CD1c-positive myeloid dendritic cell (primary cell): ENCODE measurements around the gene EBF4.

Experiments used
- DNase-seq: peaks from one replicate; pipeline ENCODE4 v3.0.0-alpha.2; 2016; ENCODE audit errors: extremely low spot score

Gene EBF4

DNA sequence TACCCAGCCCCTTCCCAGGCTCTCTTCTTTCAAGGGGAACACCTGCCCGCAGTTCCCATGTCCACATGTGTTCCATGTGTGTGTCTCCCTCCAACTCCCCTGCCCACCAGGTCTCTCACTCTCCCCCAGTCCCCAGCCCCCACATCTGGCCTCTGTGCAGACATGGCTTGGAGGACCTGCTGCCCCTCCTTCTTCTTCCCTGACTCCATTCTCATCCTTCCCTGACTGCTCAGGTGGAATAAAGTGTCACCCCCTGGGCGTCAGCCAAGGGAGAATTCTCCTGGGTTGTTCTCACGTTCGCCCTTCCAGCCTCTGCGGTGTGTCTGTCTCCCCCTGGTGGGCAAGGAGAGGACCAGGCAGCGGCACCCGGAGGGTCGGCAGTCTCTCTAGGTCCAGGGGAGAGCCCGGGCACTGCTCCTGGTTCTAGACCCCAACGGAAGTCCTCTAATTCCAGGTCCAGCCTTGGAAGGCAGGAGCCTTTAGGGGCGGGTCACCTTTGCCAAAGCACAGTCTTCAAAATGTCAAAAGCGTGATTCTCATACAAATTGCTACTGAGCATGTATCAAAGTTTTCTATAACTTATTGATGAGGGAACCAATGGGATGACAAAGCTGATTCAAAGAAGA is 50.5 kb downstream of the EBF4 start:
- DNase-seq, result peak; percentile 73

DNA sequence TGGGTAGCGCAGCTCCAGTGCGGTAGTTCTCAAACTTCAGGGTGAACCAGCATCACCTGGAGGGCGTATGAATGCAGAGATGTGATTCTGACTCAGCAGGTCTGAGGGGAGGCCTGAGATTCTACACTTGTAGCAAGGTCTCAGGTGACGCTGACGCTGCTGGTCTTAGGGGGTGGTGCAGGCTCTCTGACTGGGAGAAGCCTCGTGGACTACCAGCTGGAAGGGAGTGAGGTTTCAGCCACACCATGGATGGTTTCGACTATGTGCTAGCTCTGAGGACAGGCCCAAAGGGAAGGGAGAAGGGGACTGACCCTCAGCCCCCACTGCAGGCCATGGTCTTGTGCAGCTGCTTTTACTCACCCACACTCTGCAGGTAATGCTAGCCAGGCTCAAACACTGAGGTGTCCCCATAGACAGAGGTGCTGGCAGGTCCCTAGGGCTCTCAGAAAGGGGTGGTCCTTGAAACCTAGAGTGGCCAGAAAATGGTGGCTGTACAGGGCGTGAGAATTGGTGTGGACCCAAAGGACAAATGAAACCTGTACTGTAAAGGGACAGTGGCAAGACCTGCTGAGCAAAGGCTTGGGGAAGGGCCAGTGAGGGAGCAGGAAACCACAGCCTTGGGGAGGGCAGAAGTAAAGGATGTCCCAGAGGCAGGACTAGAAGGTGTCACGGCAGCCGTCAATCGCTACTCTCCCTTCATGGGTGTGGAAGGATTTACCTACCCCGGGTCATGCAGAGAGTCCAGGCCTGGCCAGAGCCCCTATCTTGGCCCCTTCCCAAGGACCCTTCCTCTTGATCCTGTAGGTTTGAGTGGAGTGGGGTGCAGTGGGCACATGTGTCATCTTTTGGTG is 52.7 kb downstream of the EBF4 start:
- DNase-seq, result no peak

DNA sequence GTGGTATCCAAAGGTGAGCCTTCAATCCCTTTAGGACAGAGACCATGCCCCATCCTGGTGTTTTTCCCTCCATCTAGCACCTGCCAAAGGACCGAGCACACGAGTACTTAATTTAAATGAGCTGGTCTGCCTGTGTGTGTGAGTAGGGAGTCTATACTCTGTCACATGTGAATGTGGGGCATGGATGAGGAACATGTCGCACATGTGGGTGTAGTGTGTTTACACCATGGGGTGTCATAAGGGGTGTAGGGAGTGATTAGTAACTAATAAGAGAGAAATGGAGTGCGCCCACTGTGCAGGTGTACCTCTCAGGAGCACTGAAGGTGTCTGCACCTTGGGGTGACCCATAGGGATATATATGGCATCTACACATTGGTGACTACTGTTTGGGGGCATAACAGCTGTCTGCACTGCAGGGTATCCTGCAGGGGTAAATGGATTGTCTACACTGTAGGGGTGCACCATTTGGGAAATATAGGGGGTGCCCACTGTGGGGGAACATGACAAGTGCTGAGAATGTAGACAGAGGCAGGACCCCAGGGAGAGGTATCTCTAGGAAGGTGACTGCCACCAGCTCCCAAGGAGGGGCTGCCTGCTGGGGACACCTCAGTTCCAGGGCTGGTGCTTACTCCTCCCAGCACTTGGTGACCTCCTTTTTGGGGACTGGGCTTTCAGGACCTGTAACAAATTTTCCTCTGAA is 53.5 kb downstream of the EBF4 start:
- DNase-seq, result no peak

DNA sequence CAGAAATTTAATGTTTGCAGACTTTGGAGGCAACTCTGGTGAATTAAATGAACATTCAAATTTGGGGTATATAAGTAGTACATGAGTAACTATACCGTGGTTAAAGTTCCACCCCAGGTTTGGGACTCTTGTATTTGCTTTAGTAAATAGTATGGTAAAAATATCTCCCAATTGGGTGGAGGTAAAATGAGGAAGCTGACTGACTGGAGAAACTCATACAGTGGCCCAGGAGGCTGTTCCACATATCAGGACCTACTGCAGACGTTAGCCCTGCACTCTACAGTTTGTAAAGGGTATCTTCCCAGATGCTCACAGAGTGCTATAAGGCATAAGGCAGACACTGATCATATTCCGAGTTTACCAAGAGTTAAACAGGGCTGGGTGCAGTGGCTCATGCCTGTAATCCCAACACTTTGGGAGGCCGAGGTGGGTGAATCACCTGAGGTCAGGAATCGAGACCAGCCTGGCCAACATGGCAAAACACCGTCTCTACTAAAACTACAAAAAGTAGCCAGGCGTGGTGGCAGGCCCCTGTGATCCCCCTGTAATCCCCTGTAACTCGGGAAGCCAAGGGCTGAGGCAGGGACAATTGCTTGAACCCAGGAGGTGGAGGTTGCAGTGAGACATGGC is 54.2 kb downstream of the EBF4 start:
- DNase-seq, result no peak

DNA sequence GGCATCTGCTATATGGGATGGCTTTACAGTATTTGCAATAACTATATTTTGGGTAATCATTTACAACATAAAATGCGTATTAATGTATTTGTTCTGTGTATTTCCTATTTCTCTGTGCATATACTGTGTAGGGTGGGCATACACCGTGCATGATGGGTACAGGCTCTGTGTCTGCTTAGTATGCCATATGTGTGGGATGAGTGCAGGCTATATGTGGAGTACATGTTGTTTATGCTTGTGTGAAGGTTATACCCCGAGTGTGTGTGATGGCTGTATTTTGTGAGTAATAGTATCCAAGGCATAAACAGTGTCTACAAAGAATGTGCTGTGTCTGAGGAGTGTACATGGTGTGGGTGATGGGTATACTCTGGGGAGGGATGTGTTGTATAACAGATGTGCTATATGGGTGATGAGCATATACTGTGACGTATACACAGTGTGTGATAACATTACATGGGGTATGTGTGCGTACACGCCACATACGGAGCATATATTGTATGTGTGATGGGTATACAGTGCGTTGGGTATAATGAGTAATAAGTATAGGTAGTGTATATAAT is 55.2 kb downstream of the EBF4 start:
- DNase-seq, result no peak

DNA sequence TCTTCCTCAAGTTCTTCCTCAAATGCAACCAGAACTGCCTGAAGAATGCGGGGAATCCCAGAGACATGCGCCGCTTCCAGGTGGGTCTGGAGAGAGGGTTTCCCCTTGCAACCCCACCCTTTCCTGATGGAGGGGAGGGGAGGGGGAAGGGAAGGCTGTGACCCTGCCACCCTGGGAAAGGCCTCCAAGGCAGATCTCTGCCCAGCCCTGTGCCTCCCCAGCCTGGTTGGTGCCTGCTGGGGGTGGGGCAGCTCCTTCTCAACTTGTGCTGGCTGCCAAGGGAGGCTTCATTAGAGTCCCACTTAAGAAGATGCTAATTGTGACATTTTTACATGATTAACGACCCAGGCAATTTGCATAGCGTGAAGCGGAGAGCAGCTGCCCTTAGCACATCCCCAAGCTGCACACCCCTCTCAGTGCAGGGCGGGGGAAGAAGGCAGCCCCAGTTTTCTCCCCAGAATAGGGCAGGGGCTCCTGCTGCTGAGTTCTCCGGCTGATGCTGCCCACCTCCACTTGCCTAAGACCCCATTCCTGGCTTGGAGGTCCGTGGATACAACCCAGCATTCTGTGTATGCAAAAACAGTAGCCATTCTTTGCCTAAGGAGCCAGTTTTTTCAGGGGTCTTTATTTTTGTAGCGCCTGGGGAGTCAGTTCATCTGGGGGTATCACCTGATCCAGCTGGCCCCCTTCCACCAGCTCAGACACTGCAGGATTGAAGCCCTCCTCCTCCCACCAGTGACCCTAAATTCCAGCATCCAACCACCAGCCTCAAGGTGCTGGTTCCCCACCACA is 56.2 kb downstream of the EBF4 start:
- DNase-seq, result no peak

DNA sequence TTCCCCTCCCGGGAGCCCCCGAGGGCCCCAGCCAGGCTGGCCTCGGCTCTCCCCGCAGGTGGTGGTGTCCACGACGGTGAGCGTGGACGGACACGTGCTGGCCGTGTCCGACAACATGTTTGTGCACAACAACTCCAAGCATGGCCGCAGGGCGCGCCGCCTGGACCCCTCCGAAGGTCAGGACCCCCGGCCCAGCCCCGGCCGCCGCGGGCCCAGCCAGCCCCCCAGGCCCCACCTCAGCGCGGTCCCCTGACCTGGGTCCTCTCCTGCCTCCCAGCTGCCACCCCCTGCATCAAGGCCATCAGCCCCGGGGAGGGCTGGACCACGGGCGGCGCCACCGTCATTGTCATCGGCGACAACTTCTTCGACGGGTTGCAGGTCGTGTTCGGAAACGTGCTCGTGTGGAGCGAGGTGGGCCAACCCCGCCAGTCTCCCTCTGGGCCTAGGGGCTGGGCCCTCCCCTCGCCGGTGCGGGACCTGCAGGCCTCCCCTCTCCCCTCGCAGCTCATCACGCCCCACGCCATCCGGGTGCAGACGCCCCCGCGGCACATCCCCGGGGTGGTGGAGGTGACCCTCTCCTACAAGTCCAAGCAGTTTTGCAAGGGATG is 56.9 kb downstream of the EBF4 start:
- DNase-seq, result no peak

DNA sequence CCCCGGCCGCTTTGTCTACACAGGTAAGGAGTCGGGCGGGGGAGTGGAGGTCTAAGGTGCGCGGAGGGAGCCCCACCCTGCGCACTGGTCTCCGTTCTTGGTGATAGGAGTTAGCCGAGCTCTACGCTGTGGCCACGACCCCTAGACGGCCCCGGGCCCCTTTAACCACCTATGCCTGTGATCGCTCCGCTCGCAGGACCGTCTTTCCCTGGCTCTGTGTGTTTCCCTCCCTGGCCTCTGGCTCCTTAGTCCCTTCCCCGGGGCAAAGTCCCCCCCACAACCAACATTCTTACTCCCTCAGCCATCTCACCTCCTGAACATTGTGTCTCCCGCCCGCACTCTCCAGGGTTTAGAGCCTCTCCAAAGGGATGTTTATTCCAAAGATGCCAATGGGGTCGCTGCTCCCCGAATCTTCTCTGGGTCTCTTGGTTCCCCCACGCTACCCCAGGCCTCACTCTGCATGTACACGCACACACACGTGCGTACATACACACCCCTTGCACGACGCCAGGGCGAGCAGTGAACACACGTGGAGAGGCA is 57.4 kb downstream of the EBF4 start:
- no peak for DNase-seq

DNA sequence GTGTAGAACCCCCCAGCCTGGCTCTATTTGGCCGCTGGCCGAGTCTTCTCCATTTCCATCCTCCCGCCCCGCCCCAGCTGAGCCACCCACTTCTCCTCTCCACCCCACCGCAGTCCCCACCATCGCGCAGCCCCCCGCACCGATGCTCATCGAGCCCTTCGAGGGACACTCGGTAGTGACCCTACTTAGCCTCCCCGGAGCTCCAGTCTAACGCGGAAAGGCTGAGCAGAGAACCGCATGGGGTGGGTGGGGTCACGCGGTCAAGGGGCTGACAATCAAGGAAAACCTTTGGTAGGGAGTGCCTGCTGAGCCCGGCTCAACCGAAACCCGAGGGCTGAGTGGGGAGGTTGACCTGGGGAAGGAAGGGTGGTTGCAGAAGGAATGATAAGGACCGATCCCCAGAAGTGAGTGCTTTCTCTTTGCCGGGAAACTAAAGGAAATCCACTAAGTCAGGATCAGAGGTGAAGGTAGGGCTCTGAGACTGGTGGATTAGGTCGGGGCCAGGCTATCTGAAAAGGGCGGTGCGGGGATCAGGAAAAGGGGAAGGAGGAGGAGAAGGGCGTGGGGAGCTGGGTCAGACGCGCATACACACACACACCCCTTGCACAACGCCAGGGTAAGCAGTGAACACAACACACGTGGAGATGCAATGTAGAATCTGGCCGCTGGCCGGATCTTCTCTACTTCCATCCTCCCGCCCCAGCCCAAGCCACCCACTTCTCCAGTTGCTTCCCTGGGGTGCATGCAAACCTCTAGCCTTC is 58.1 kb downstream of the EBF4 start:
- peak; percentile 84 for DNase-seq

DNA sequence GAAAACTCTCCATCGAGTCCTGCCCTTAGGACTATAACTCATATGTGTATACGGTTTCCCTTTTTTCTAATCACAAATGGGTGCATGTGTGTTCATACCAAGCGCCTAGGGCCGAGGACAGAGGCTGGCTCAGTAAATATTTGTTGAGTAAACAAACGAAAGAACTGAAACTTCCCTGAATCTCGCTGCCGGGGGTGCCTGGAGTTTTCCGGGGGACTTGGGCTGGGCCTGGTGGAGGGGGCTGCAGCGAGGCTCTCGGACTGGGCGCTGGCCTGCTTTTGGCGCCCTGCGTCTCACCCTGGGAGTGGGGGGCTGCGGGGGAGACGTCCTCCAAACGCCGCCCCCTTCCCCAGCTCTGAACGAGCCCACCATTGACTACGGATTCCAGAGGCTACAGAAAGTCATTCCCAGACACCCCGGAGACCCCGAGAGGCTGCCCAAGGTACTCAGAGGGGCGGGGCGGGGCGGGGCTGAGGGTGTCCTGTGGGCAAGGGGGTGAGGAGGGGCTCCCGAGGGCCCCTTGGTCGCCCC is 58.8 kb downstream of the EBF4 start:
- no peak for DNase-seq

DNA sequence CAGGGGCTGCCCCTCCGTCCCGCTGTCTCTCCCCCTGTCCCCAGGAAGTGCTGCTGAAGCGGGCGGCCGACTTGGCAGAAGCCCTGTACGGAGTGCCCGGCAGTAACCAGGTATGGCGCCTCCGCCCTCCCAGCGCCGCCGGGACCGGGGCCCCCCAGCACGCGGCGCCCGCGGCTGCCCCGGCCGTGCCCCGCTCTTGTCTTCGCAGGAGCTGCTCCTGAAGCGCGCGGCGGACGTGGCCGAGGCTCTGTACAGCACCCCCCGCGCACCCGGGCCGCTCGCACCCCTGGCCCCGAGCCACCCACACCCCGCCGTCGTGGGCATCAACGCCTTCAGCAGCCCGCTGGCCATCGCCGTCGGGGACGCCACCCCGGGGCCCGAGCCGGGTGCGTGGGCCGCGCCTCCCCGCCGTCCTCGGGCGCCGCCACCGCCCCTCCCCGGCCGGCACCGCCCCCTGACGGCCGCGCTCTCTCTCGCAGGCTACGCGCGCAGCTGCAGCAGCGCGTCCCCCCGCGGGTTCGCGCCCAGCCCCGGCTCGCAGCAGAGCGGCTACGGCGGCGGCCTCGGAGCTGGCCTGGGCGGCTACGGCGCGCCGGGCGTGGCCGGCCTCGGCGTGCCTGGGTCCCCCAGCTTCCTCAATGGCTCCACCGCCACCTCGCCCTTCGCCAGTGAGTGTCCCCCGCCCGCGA is 59.4 kb downstream of the EBF4 start:
- DNase-seq, result peak; percentile 59

DNA sequence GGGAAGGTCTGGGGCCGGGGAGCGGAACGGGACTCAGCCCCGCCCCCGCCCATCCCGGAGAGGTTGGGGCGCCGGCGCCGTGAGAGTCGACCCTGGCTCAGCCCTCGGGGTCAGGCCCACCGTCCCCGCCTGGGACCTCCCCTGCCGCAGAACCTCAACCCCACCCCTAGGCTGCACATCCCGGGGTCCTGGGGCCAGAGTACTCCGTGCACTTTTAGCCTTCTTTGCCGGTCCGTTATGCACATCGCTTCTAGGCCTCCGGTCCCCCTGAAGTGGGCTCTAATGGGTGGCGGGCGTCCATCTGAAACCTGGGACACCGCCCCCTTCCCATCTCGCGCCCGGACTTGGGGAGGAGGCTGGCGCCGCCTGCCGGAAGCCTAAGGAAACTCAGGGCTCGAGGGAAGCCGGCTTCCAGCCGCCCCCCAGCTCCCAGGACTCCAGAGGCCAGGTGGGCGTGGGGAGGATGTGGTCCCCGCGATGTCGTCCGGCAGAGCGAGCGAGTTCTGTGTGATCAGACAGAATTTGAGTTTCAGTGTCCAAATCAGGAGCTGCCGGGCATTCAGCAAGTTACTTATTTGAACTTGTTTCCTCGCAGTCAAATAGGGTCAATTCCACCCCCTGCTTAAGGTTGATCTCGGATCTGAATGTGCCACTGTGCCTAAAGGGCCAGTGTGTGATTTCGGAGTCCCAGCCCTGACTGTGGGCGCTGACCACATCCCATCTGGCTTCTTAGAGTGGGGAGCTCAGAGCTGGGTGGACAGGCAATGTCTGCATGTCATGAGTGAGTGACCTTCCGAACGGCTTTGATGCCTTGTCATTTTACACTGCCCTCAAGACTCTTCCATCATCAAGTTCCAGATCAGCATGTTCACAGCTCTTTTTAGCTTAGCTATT is 60.2 kb downstream of the EBF4 start:
- DNase-seq, result peak; percentile 63

DNA sequence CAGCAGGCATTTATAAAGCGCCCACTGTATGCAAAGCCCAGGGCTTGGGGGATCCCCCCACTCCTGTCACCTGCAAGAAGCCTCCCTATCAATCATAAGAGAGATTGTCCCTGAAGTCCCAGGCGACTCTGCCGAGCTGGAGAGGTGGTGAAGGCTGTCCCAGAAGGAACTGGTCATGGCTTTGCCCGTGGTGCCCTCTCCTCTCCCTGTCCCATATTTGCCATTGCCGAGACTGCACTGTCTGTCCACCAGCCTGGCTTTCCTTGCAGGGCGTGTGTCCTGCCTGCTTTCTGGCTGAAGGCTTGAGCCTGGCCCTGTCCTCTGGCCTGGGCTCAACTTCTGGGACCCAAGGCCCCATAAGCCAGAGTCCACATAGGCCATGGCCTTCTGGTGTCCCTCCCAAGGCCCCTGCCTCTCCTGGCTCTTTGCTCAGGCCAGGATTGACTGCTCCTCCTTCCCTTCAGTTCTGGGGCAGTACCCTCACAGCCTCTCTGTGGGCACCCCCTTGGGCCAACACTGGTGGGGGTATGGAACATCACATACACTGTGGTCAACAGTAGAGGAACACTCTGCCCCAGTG is 61.0 kb downstream of the EBF4 start:
- no peak for DNase-seq

DNA sequence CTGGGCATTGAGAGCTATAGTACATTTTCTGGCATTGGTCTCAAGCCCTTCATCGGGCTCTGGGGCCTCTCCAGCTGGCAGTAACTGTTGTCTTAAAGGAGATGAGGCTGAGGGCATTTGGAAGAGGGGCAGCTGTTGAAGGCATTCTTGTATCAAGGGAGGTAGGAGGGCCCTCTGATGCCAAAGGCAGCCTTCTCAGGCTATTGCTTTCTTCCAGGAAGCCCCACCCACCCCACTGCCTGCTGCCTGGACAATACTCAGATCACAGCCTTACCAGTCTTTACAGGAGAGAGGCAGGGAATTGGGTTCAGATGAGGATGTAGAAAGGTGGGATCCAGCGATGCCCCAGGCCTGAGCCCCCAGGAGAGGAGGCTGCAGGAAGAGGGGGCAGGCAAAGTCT is 61.8 kb downstream of the EBF4 start:
- DNase-seq, result no peak

DNA sequence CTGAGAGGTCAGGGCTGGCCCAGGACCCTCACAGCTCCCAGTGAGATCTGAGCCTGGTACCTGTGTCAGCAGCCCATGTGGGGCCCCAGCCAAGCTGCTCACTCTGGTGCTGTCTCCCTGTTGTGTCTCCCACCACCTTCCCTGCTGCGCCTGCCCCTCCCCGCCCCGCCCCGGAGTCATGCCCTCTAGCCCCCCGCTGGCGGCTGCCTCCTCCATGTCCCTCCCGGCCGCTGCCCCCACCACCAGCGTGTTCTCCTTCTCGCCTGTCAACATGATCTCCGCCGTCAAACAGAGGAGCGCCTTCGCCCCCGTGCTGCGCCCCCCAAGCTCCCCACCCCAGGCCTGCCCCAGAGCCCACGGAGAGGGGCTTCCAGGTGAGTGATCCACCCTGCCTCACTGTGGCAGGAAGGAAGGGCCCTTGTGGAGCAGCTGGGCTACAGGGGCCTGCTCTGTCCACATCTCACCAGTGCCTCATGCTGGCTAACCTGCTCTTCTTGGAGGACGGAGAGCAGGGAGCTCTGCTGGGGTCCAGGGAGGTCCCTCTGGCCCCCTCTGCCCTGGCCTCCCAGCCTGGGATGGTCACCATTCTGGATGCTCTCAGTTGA is 63.0 kb downstream of the EBF4 start:
- no peak for DNase-seq

DNA sequence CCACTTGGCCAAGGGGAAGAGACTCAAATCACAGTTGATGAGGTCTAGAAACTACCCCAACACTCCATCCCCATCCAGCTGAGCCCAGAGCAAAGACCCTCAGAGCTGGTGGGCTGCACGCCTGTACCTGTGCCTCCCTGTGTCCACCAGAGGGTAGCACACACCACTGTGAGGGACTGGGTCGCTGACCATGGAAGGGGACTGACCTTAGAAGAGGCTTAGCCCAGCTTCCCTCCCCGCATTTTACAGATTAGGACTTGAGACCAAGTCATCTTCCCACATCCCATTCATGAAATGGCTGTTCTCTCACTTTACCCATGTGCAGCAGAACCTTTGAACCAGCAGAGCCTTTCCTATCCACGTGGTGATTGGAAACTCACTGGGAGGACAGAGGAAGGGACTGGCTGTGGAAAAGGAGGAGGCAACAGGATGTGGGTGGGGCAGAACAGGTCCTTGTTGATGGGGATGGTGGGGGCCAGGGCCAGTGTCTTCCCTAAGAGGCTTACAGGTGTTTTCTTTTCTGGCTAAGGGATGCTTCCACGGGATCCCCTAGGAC is 63.6 kb downstream of the EBF4 start:
- DNase-seq, result no peak

DNA sequence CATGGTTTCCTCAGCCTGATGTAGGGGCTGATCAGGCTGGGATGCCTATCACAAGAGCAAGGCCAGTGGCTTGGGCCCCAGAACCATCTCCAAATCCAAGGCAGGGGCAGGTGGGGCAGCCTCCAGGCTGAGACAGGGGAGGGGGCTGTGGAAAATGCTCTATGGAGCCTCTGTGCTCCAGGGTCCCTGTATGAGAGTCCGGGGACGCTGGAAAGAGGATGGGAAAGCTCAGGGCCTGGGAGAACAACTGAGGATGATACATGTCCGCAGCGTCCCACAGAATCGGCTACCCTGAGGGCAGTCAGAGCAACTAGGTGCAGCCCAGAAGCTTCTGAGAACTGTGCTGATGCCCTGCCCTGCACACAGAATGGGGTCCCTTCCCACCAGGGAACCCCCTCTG is 64.4 kb downstream of the EBF4 start:
- DNase-seq, result no peak
